Nephron progenitor cell (in vitro differentiated cells): ENCODE results near the gene MORC1.

ENCODE experiments used
- DNase-seq: peaks from one replicate; pipeline ENCODE4 v3.0.0; 2021
- H3K27ac Mint-ChIP-seq: 2 replicates; pipeline ENCODE4 v1.8.0; 2021; ENCODE audit warnings: mild to moderate bottlenecking, moderate library complexity, mixed read lengths
- H3K27me3 Mint-ChIP-seq: 2 replicates; pipeline ENCODE4 v1.8.0; 2021; ENCODE audit warnings: mild to moderate bottlenecking, low read depth, mixed read lengths; ENCODE audit not compliant: poor library complexity
- H3K36me3 Mint-ChIP-seq: 2 replicates; pipeline ENCODE4 v1.8.0; 2021; ENCODE audit warnings: low read depth, mixed read lengths
- H3K4me1 Mint-ChIP-seq: 2 replicates; pipeline ENCODE4 v1.8.0; 2021; ENCODE audit warnings: mixed read lengths
- H3K4me3 Mint-ChIP-seq: 2 replicates; pipeline ENCODE4 v1.8.0; 2021; ENCODE audit warnings: mild to moderate bottlenecking, moderate library complexity, mixed read lengths
- H3K9me3 Mint-ChIP-seq: 2 replicates; pipeline ENCODE4 v1.8.0; 2021; ENCODE audit warnings: mild to moderate bottlenecking, moderate library complexity, mixed read lengths
- TF ChIP-seq, protein P1 (sequence below): fragments of 200-600 bp; sonication (generic); IDR thresholded peaks from 2 replicates; pipeline ENCODE4 v1.5.0; 2021; ENCODE audit warnings: antibody characterized with exemption

MORC1 gene

GRCh38 chr3:108940568-108941263 is 177.2 kb downstream of the MORC1 start:
- Mint-ChIP-seq H3K27me3 (no peaks in the 10 kb centered on the region), H3K27ac (no peak overlapping the region), H3K9me3 (no peaks in the 10 kb centered on the region), H3K4me1 (no peaks in the 10 kb centered on the region), H3K4me3 (no peak overlapping the region), H3K36me3 (no peaks in the 10 kb centered on the region)
- TF ChIP-seq, protein P1, sequence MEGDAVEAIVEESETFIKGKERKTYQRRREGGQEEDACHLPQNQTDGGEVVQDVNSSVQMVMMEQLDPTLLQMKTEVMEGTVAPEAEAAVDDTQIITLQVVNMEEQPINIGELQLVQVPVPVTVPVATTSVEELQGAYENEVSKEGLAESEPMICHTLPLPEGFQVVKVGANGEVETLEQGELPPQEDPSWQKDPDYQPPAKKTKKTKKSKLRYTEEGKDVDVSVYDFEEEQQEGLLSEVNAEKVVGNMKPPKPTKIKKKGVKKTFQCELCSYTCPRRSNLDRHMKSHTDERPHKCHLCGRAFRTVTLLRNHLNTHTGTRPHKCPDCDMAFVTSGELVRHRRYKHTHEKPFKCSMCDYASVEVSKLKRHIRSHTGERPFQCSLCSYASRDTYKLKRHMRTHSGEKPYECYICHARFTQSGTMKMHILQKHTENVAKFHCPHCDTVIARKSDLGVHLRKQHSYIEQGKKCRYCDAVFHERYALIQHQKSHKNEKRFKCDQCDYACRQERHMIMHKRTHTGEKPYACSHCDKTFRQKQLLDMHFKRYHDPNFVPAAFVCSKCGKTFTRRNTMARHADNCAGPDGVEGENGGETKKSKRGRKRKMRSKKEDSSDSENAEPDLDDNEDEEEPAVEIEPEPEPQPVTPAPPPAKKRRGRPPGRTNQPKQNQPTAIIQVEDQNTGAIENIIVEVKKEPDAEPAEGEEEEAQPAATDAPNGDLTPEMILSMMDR, result no peak
- no peak for DNase-seq

- H3K27me3 Mint-ChIP-seq, result no peaks in the 10 kb centered on the region
- H3K4me3 Mint-ChIP-seq, result no peak overlapping the region
- no peak overlapping the region for H3K27ac Mint-ChIP-seq
Measured at GRCh38 chr3:108940166-108940565, 177.8 kb downstream of the MORC1 start.

DNA sequence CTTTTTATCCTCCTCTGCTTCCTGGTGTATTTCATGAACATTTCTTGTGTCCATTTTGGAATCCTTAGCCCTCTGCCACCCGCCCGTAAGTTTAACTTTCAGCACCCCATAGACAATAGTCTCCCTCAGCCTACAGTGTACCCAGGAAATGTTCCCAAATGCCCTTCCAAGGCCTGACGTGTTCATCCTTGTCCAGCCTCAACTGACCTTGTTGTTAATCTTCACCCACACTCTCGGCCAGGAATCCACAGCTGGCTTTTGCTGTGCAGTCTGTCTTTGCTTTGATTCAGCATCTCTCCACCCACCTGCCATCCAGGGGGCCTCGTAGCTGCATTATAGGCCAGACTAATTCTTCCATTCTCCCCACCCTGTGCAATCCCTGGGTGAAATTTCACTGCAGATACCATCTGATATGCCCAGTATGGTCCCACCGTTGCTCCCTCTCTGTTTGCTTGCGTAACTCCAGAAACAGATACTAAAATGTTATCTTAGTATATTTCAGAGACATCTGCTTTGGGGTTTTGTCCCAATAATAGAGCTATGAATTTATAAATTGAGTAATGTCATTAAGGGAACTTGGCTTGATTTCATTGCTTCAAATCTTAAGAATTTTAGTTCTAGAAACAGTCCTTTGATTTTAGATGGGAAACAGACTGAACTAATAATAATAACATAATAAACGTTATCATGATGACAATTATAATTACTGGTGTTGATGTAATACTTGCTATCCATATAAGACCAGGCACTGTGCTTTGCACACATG is 180.8 kb downstream of the MORC1 start:
- H3K4me3 Mint-ChIP-seq, result no peak overlapping the region
- no peaks in the 10 kb centered on the region for H3K4me1 Mint-ChIP-seq
- no peaks in the 10 kb centered on the region for H3K27me3 Mint-ChIP-seq
- no peak overlapping the region for H3K27ac Mint-ChIP-seq
- H3K36me3 Mint-ChIP-seq, result no peaks in the 10 kb centered on the region
- peaks cover 3% of the 10 kb centered on the region for H3K9me3 Mint-ChIP-seq
- TF ChIP-seq, protein P1, result no peak
- DNase-seq, result no peak

More at GRCh38 chr3:108940166-108940565, 177.8 kb downstream of the MORC1 start:
- Mint-ChIP-seq H3K9me3 (no peaks in the 10 kb centered on the region), H3K36me3 (no peaks in the 10 kb centered on the region), H3K4me1 (no peaks in the 10 kb centered on the region)
- TF ChIP-seq, protein P1, result no peak
- DNase-seq, result no peak

GRCh38 chr3:108931035-108931434 is 186.9 kb downstream of the MORC1 start:
- Mint-ChIP-seq H3K4me1 (no peaks in the 10 kb centered on the region), H3K4me3 (no peak overlapping the region), H3K27me3 (peaks cover 6% of the 10 kb centered on the region), H3K27ac (no peak overlapping the region), H3K9me3 (peaks cover 28% of the 10 kb centered on the region), H3K36me3 (no peaks in the 10 kb centered on the region)
- TF ChIP-seq, protein P1, result no peak
- DNase-seq, result no peak

GRCh38 chr3:108918866-108919265 is 199.1 kb downstream of the MORC1 start:
- DNase-seq, result no peak
- Mint-ChIP-seq H3K27me3 (peaks cover 19% of the 10 kb centered on the region), H3K27ac (no peak overlapping the region), H3K4me1 (no peaks in the 10 kb centered on the region), H3K36me3 (no peaks in the 10 kb centered on the region), H3K4me3 (no peak overlapping the region), H3K9me3 (peaks cover 8% of the 10 kb centered on the region)
- TF ChIP-seq, protein P1, result no peak
